Measurements from ENCODE around the gene CNOT4.

GRCh38 chr7:135322571-135323340 is 187.1 kb downstream of the CNOT4 start:
- TF ChIP-seq CTCF (IDR thresholded peaks at IDR 0.05 in 8 of 11, conservative IDR thresholded peaks at IDR 0.05 in 3 of 11) (no peak), POLR2AphosphoS5 (IDR thresholded peaks at IDR 0.05) (no peak)

Data from spleen (tissue), 7 donors.